Activated gamma-delta T cell treated with Interleukin-2 at 50 U/mL for 16 hours (primary cell): Measurements from ENCODE around the gene FBXW11.
A peak's percentile ranks its signal among the peaks of the same experiment; 100 is the strongest.
"Not testable (repeated sequence)": the region's sequence is repeated elsewhere in the genome, so short reads cannot be mapped to it uniquely, and the experiment has no call there.

Experiments
- DNase-seq: peaks from one replicate; pipeline ENCODE4 v3.0.0-alpha.2; 2020

The FBXW11 gene

DNA sequence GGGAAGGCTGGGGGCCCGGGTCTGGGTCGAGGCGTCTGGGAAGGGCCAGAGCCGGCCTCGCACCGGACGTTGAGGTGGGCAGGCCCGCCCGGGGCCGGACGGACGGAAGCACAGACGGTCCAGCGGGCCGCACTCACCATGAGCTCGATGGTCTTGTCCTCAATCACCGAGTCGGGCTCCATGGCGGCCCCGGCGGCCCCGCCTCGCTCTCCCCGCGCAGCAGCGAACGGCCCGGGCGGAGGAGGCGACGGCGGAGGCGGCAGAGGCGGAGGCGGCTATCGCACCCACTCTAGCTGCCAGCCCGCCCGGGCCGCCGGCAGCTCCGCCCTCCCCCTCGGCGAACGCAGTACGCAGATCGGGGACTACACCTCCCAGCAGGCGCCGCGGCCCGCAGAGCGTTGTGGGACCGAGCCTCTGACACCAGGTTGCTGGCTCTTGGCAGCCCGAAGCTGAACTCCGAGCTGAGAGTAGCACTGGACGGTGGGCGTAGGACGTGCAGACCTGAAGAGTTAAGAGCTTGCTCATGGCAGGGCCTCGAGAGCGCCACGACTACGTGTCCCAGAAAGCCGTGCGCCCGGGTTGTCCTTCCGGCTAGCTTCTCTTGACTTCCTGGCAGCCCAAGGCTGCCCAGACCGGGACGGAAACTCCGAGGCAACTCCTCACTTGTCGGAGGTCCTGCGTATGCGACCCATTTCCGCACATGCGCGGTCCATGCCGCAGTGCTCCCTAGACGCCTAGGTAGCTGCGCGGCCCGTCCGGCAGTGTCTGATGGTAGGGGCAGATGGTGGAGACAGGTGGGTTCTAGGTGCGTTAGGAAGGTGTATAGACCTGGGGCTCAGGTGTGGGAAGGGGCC is at the start of gene FBXW11:
Gene FBXW11, minus strand, starts transcription at position 318 of the 854 bp plus-strand sequence. Its CDS starts 136 bp downstream, at position 182.
- peak; percentile 93 for DNase-seq

DNA sequence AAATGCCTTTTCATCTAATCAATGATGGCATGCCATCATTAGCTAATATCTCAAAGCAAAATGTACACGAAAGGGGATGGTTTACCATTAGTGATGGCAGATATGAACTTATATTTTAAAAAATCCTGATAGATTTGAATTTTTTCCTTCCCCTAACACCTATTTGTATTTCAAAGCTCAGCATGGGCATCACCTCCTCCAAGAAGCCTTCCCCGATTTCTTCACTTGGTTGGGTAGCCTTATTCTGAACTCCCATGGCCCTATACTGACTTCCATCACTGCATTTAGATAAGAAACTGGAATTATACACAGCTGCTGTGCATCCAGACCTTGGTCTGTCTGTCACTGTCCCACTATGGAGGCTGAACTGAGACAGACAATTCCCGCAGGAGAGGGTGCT is 49.6 kb upstream of the FBXW11 start:
- DNase-seq = no peak

DNA sequence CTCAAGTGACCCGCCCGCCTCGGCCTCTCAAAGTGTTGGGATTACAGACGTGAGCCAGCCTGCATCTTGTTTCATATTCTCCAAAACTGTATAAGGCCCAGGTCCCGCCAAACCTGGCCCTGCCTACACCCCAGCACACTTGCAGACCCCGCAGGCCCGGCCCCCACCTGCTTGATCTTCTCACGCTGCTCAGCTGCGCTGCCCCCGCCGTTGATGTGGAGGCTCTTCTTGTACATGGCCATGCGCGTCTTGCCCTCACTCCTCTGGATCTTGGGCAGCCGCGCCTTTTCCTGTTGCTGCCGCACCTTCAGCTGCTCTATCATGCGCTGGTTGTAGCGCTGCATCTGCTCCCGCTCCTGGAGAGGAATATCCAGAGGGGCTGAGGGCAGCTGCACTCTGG is 49.0 kb upstream of the FBXW11 start:
- no peak for DNase-seq

DNA sequence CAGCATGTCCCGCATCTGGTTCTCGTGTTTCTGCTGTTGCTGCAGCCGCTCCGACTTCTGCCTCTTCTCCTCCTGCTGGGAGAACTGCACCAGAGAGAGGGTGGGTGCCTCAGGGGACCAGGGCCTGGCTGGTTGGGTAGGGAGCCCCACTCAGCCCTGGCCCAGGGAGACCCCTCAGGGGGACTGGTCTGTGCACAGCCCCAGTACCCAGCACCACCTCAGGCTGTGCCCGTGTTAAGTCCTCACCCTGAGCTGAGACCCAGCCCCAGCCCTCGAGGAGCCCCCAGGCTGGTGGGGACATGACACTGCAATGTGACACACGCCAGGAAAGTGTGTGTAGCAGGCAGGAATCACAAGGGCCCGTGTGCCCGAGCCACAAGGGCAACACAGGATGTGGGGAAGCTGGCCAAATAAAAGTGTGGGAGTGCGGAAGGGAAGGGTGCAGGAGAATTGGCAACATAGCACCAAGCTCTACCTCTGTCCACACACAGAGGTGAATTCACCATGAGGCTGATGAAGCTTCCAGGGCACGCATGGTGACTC is 48.2 kb upstream of the FBXW11 start:
- no peak for DNase-seq

DNA sequence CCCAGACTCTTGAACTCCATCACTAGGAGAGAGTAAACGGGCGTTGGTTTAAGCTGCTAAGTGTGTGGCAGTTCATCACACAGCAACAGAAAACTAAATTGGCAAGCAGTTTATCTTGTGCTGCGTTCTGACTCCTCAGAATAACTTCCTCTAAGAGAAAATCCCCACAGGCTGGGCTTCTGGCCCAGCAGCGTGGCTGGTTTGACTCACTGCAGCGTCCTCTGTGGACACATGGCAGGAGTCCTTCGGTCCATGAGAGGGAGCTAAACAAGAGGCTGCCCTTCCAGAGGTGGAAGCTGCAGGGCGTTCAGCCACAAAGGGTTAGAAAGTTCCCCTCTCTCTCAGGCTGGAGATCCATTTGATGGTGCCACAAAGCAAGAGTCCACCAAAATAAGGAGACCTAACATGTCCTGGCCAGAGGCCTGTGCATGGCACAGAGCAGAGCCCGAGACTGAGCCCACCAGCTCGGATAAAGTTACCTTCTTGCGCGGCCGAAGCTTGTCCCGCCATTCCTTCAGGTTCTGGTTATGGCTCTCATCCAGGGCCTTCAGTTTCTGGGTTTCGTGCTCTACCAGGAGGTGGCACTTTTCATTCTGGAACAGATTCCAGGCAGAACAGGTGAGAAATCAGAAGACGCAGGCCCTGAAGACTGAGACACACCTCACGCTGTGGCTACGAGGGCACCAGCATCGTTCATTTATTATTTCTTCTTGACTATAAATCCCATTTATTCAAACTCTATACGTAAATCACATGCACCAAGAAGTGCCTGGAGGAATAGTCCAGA is 46.2 kb upstream of the FBXW11 start:
- DNase-seq = no peak

DNA sequence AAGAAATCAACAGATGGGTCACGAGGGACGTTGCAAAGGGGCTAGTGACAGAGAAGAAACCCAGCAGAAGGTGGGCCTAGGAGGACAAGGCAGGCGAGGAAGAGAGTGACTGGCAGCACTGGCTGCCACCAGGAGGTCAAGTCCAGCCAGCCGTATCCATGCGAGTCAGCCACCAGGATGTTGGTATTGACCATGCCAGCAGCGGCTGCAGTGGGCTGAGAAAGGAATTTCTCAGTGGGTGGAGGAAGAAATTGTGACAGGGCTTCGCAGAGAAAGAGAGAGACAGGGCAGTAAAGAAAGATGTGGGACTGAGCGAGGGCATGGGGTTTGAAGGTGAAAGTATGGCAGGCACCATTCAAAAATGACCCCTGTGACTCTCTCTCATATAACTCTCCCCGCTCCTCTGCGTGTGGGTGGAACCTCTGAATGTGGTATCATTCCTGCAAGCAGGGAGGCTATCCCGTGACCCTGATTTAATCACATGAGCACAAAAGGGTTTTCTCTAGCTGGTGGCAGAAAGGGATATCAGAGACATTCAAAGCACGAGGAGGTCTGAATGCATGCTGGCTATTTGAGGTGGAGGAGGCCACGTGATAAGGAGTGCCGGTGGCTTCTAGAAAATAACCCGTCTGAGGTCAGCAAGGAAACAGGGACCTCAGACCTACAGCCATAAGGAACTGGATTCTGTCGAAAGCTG is 45.4 kb upstream of the FBXW11 start:
- no peak for DNase-seq

DNA sequence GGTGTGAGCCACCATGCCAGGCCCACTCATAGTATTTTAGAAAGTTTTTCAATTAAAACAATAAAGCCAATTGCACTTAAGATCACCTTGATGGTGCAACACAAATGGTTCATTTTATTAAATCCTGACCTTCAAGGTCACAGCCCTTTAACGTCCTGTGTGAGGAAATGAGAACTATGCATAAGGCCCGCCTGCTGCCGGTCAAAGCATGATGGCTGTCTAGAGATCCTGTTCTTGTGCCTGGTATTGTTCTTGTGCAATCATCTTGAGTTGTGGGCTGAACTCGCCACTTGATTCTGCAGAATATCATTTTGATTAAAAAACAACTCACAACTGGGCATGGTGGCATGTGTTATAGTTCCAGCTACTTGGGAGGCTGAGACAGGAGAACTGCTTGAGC is 43.6 kb upstream of the FBXW11 start:
- DNase-seq = no peak

DNA sequence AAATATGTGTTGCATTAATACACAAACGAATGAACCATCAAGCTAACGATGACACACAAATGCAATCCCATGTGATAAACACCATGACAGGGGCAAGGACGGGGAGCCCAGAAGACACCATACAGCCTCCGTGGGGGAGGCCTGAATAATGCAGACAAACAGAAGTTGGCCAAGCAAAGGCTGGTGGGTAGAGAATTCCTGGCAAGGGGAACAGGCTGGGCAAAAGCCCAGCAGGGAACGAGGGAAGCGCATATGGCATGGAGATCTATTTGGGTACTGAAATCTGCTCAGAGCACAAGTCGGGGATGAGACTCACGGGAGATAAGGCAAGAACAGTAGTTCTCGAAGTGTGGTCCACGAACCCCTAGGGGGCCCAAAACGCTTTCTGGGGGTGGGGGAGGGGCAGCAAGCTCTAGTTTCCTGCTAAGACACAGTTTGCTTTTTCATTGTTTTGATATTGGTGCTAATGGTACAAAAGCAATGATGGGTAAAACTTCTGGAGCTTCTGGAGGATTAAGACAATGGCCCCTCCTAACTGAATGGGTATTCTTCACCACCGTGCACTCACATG is 42.9 kb upstream of the FBXW11 start:
- no peak for DNase-seq

DNA sequence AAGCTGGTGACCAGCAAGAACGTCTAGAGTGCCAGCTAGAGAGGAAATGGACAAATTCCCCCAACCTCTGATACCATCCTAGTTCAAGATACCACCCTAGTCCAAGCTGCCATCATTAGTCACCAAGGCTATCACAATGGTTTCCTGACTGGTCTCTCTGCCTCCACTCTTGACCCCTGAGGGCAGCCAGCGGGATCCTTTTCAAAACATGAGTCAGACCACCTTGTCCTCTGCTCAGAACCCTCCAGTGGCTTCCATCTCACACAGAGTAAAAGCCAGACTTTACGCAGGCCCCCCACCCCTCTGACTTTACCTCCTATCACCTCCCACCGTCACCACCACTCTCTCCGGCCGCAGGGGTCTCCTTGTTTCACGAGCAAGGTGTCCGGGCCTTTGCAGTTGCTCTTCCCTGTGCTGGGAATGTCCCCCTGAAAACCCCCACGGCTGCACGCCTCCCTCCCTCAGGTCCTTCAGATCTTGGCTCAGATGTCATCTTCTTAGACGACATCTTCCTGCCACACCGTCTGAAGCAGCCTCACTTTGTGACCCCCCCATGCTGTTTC is 42.2 kb upstream of the FBXW11 start:
- DNase-seq = no peak

DNA sequence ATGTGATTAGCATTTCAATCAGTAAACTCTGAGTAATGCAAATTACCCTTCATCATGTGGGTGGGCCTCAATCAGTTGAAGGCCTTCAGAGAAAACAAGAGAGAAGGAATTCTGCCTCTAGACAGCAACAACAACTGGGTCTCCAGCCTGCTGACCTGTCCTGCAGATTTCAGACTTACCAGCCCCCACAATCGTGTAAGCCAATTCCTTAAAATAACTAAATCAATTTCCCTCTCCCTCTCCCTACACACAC is 41.7 kb upstream of the FBXW11 start:
- DNase-seq = no peak

DNA sequence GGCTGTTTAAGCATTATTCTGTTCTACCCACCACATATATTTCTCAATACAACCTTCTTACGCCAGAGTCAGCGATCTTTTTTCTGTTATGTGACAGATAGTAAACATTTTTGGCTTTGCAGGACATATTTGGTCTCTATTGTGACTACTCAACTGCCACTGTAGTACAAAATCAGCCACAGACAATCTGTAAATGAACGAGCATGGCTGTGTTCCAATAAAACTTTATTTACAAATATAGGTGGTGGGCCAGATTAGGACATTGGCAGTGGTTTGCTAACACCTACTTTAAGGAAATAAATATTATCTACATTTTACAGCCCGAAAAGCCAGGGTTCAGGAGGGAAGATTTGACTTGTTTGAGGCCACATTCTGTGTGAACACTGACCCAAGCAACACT is 40.2 kb upstream of the FBXW11 start:
- DNase-seq = no peak

DNA sequence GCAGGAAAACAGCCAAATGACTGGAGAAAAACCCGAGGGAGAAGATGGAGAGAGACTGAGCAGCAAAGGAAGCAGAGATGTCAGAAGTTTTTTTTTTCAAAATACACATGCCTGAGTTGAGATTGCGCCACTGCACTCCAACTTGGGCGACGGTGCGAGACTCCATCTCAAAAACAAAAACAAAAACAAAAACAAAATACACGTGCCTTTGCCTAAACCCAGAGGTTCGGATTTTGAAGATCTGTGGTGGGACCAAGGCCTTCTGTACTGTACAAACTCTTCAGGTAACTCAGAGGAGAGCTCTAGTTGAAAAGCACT is 38.8 kb upstream of the FBXW11 start:
- no peak for DNase-seq

DNA sequence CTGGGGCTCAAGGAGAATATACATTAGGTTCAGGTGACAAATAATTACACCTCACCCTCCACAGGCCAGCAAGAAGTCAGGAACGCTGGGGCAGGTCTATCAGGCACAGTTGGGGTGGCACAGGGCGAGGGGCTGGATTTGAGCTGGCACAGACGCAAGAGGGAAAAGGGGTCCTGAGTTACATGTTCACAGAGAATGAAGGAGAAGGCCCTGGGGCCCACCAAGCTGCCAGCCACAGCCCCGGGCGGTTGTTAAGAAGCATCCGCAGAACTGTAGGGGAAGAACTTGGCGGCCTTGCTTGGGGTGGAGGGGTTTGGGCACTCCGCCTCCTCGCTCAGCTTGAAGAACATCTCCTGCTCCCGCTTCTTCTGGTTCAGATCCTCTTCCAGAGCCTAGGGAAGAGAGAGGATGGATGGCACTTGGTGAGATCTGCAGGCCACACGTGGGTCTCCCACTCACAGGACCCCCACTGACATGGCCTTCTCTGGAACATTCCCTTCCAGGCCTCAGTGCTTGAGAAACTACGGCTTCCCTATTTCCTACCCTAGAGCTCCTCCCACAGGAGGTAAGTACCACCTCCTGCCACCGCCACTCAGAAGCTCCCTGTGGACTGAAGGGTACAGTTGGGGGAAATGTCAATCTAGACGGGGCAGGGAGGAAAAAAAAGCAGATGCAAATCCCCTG is 38.3 kb upstream of the FBXW11 start:
- no peak for DNase-seq

DNA sequence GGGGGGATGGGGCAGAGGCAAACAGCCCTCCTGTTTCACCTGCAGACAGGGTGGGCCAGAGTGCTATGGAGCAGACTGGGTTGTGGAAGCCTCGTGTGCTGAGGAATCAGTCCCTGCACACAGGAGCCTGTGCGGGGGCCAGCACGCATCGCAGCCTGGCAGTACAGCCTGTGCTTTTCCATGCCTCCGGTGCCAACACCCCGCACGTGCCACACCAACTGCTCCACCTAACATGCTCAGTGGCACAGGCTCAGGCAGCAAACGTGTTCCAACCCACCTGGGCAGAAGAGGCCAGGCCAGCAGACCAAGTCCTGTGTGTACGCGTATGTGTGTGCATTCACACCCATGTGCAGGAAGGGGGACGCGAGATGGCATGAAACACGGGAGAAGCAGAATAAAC is 37.4 kb upstream of the FBXW11 start:
- no peak for DNase-seq

DNA sequence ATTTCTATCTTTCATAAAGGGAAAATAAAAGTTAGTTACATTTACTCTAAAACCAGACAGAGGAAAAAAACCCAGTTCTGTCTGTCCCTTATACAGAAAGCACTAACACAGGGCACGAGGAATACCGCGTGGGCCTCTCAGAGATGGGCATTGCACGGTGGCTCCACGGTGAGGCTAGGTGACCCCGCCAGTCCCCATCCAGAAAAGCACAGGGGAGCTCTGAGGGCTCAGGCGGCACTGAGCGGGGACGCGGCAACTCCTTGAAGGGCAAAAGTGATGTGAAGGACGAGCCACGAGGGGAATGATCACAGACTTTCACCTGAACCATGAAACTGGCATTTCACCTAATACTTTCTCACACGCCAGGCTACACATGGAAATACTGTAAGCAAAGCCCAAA is 35.7 kb upstream of the FBXW11 start:
- no peak for DNase-seq

DNA sequence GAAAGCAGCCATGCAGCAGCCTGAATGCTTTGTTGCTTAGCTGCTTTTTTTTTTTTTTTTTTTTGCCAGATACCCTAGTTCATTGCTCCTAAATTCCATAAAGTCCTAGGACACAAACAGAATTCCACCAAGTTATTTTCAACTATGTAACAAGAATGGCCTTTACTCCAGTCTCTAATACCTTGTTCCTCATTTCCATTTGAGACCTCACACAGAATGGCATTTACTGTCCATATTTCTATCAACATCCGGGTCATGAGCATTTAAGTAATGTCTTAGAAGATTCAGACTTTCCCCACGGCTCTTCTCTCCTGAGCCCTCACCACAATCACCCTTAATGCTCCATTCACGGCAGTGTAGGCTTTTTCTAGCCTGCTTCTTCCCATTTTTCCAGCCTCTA is 31.7 kb upstream of the FBXW11 start:
- no peak for DNase-seq

DNA sequence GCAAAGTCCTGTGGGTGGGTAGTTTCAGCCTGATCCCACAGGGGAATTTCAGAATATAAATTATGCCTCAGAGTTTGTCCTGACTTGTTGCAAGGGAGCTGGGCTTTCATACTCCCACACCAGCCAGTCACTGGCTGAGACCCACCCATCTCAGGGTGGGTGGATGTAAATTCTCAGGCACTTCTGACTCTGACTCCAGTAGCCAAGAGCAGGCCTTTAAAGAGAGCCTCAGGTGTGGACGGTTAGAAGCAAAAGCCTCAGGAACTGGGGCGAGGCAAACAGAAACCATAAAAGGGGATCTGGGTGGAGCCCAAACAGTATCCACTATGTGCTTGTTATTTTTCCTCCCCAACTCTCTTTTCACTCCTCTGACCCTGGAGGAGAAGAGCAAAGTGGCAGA is 28.6 kb upstream of the FBXW11 start:
- DNase-seq = no peak

DNA sequence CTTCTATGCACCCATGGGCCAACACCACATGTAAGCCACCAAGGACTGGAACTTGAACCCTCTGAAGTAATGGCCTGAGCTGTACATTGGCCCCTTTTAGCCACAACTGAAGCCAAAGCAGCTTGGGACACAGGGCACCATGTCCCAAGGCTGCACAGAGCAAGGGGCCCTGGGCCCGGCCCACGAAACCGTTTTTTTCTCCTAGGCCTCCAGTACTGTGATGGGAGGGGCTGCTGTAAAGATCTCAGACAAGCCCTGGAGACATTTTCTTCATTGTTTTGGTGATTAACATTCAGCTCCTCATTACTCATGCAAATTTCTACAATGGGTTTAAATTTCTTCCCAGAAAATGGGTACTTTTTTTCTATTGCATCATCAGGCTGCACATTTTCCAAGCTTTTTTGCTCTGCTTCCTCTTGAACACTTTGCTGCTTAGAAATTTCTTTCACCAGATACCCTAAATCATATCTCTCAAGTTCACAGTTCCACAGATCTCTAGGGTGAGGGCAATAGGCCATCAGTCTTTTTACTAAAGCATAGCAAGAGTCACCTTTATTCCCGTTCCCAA is 25.5 kb upstream of the FBXW11 start:
- no peak for DNase-seq

DNA sequence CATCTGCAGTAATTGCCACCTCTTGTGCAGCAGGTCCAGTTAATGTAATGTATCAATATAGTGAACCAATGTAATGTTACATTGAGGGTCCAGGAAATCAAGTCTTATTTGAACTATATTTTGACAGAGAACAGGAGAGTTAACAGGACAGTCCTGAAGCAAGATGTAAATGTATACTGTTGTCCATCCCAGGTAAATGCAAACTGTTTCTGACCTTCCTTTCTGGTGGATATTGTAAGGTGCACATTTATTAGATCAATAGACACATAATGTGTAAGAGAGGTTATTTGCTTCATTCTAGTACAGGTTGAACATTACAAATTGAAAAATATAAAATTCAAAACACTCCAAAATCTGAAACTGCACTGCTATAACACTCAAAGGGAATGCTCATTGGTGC is 23.4 kb upstream of the FBXW11 start:
- DNase-seq = no peak

DNA sequence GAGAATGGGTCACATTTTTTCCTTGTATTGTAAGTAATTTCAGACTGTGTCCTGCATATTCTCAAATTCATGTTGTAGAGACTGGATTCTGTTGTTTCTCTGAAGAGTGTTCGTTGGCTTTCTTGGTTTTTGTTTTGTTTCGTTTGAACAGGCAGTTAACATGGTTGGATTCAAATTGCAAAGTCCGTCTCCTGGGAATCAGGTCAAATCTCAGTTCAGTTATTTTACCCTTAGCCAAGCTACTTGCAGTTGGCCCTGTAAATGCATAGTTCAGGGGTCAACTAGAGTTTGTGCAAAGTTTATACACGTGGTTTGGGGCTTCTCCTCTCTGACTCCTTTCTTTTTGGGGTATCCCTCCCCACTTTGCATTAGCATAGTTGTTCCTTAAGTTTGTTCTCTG is 21.7 kb upstream of the FBXW11 start:
- no peak for DNase-seq

DNA sequence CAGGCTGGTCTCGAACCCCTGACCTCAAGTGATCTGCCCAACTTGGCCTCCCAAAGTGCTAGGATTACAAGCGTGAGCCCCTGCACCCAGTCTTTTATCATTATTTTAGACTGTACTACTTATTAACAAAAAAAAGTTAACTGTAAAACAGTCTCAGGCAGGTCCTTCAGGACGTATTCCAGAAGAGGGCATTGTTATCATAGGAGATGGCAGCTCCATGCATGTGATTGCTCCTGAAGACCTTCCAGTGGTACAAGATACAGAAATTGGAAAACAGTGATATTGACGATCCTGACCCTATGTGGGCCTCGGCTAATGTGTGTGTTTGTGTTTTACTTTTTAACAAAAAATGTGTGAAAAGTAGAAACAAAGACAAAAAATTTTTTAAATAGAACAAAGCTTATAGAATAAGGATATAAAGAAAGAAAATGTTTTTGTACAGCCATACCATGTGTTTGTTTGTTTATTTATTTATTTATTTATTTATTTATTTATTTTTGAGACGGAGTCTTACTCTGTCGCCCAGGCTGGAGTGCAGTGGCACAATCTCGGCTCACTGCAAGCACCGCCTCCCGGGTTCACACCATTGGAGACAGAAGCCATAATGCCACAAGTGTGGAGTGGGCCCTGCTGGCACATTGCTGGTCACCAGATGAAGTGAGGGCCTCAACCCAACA is 13.8 kb upstream of the FBXW11 start:
- not testable (repeated sequence) for DNase-seq

DNA sequence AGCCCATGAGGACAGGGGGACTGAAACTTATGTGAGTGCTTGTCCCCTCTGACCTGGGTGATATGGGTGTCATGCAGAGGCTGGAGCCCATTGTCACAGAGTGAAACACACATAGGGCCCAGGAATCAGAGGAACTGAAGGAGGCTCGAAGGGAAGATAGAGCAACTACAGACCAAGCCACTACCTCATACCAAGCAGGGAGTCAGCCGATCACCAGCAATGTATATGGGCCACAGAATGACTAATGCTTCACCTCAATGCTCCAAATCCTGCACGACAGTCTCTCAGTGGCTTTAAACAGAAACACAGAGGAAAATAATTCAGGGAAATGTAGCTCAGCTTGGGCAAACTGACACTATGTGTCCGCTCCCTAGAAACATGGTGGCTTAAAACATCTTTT is 8.9 kb upstream of the FBXW11 start:
- no peak for DNase-seq
